Left ventricle myocardium inferior (tissue), 1 donor: ENCODE measurements around the gene CCR7. TPM values are rescaled to one million over a fixed set of nuclear protein-coding genes. Genes with fewer than 3 reads are reported as not detected.

Experiments used
- DNase-seq: peaks from one replicate; pipeline ENCODE4 v3.0.0-alpha.2; 2020
- H3K27ac ChIP-seq: fragments of 200-600 bp; replicated peaks from 2 replicates; pipeline ENCODE4 v1.8.0; 2021
- H3K27me3 ChIP-seq: fragments of 200-600 bp; 2 replicates; pipeline ENCODE4 v1.8.0; 2021; ENCODE audit warnings: low read depth
- H3K36me3 ChIP-seq: fragments of 200-600 bp; 2 replicates; pipeline ENCODE4 v1.8.0; 2021
- H3K4me1 ChIP-seq: fragments of 200-600 bp; 2 replicates; pipeline ENCODE4 v1.8.0; 2021
- H3K4me3 ChIP-seq: fragments of 200-600 bp; 2 replicates; pipeline ENCODE4 v1.8.0; 2021; ENCODE audit warnings: mild to moderate bottlenecking, moderate library complexity
- H3K9me3 ChIP-seq: fragments of 200-600 bp; replicated peaks from 2 replicates; pipeline ENCODE4 v1.8.0; 2021
- CTCF ChIP-seq: fragments of 200-600 bp; IDR thresholded peaks from 2 replicates; pipeline ENCODE4 v1.8.0; 2021; ENCODE audit warnings: antibody characterized with exemption, mild to moderate bottlenecking, borderline replicate concordance
- intact Hi-C: fragments of 100-400 bp; cut with micrococcal nuclease; formaldehyde crosslinking; loops from one replicate; pipeline ENCODE4 v1.11.0; 2022
- total RNA-seq: library from RNA; stranded (reverse); fragmentation: NEBNext Ultra II Directional; extraction: Animal tissue kit (Norgen Biotek cat#: 25700); gene quantifications from one replicate; pipeline ENCODE4 v1.2.1, GENCODE V29; 2021
- donor health status: DM: no; HTN: yes; CAD: no; lungs with severe emphysema.

CCR7 gene
- total RNA-seq, 1 donor from 2014 or later, result not detected

GRCh38 chr17:40568074-40568836, 3.0 kb upstream of the CCR7 start:
- Histone ChIP-seq H3K27me3 (peaks cover 42% of the 10 kb centered on the region), H3K4me1 (no peaks in the 10 kb centered on the region), H3K9me3 (peaks cover 21% of the 10 kb centered on the region), H3K36me3 (no peaks in the 10 kb centered on the region), H3K27ac (no peak overlapping the region), H3K4me3 (no peak overlapping the region)
- no peak for TF ChIP-seq CTCF
- DNase-seq, result no peak
- intact Hi-C loops, result no loop called here

GRCh38 chr17:40567377-40567776, 2.1 kb upstream of the CCR7 start:
- DNase-seq, result no peak
- Histone ChIP-seq H3K27ac (no peak overlapping the region), H3K4me3 (no peak overlapping the region), H3K27me3 (peaks cover 51% of the 10 kb centered on the region), H3K36me3 (no peaks in the 10 kb centered on the region), H3K9me3 (peaks cover 15% of the 10 kb centered on the region), H3K4me1 (peaks cover 3% of the 10 kb centered on the region)
- TF ChIP-seq CTCF, result no peak
- intact Hi-C loops, result no loop called here

DNA sequence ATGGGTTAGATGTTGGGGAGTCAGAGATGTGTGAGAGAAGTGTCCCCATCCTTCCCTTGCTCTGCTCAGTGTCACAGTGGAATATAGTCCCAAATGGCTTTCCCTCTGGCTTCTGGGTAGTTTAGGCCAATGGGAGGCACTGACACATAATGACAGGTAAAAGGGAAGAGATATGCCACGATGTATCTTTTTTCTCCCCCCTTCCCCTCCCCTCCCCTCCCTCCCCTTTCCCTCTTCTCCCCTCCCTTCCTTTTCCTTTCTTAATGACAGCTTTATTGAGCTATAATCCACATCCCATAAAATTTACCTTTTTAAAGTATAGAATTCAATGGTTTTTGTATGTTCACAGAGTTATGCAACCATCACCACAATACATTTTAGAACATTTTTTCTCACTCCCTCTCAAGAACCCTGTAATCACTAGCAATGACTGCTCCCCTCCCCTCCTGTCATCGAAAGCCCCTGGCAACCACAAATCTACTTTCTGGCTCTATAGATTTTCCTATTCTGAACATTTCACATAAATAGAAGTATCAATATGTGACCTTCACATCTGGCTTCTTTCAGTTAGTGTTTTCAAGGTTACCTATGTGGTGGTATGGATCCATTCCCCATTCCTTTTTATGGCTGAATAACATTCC, 617 bp upstream of the CCR7 start:
- Histone ChIP-seq H3K9me3 (peaks cover 15% of the 10 kb centered on the region), H3K36me3 (no peaks in the 10 kb centered on the region), H3K27ac (no peak overlapping the region), H3K27me3 (peaks cover 60% of the 10 kb centered on the region), H3K4me1 (peaks cover 3% of the 10 kb centered on the region), H3K4me3 (no peak overlapping the region)
- no peak for DNase-seq
- intact Hi-C loops, result no loop called here
- TF ChIP-seq CTCF, result no peak

- no peaks in the 10 kb centered on the region for H3K36me3 ChIP-seq
- H3K4me3 ChIP-seq, result no peak overlapping the region
- intact Hi-C loops, result no loop called here
- peaks cover 15% of the 10 kb centered on the region for H3K9me3 ChIP-seq
- no peak overlapping the region for H3K27ac ChIP-seq
- no peak for TF ChIP-seq CTCF
- H3K27me3 ChIP-seq, result peaks cover 61% of the 10 kb centered on the region
- peaks cover 18% of the 10 kb centered on the region for H3K4me1 ChIP-seq
- DNase-seq, result no peak
Measured at GRCh38 chr17:40564195-40564882, 933 bp downstream of the CCR7 start.

- no peak for DNase-seq
- no peak for TF ChIP-seq CTCF
- Histone ChIP-seq H3K4me1 (peaks cover 27% of the 10 kb centered on the region), H3K27ac (no peak overlapping the region), H3K9me3 (peaks cover 15% of the 10 kb centered on the region), H3K36me3 (no peaks in the 10 kb centered on the region), H3K4me3 (no peak overlapping the region), H3K27me3 (peaks cover 52% of the 10 kb centered on the region)
- intact Hi-C loops, result no loop called here
Measured at GRCh38 chr17:40563220-40564052, 1.8 kb downstream of the CCR7 start.
